ENCODE data around the gene STRN4.

STRN4 gene

GRCh38 chr19:46692918-46693722 is 53.1 kb downstream of the STRN4 start:
- no peaks in the 10 kb centered on the region for H3K9me3 ChIP-seq (ENCODE audit: insufficient read depth, low read depth, low read length)
- H3K36me3 ChIP-seq (ENCODE audit: insufficient read depth, low read depth, low read length) = peaks cover 83% of the 10 kb centered on the region
- H3K4me1 ChIP-seq (ENCODE audit: insufficient read depth, low read length) = peaks cover 5% of the 10 kb centered on the region; the same call in 1 of the 2 replicates
- no peak overlapping the region for H3K9ac ChIP-seq (ENCODE audit: low read depth, low read length)
- H3K27me3 ChIP-seq (ENCODE audit: insufficient read depth, low read length) = no peaks in the 10 kb centered on the region
- no peak overlapping the region for H3K4me3 ChIP-seq (ENCODE audit: low read length)
- H3K27ac ChIP-seq (ENCODE audit: low read length) = no peak overlapping the region

GRCh38 chr19:46691948-46692347 is 54.3 kb downstream of the STRN4 start:
- Histone ChIP-seq H3K9me3 (ENCODE audit: insufficient read depth, low read depth, low read length) (no peaks in the 10 kb centered on the region), H3K9ac (ENCODE audit: low read depth, low read length) (no peak overlapping the region), H3K36me3 (ENCODE audit: insufficient read depth, low read depth, low read length) (peaks cover 93% of the 10 kb centered on the region), H3K27me3 (ENCODE audit: insufficient read depth, low read length) (no peaks in the 10 kb centered on the region), H3K27ac (ENCODE audit: low read length) (no peak overlapping the region), H3K4me1 (ENCODE audit: insufficient read depth, low read length) (peaks cover 4% of the 10 kb centered on the region; the same call in 1 of the 2 replicates), H3K4me3 (ENCODE audit: low read length) (no peak overlapping the region)

GRCh38 chr19:46691104-46691503 is 55.1 kb downstream of the STRN4 start:
- Histone ChIP-seq H3K4me1 (ENCODE audit: insufficient read depth, low read length) (no peaks in the 10 kb centered on the region), H3K4me3 (ENCODE audit: low read length) (no peak overlapping the region), H3K36me3 (ENCODE audit: insufficient read depth, low read depth, low read length) (peaks cover 90% of the 10 kb centered on the region), H3K27ac (ENCODE audit: low read length) (no peak overlapping the region), H3K9ac (ENCODE audit: low read depth, low read length) (no peak overlapping the region), H3K9me3 (ENCODE audit: insufficient read depth, low read depth, low read length) (no peaks in the 10 kb centered on the region), H3K27me3 (ENCODE audit: insufficient read depth, low read length) (no peaks in the 10 kb centered on the region)

GRCh38 chr19:46689358-46689757 is 56.9 kb downstream of the STRN4 start:
- H3K9me3 ChIP-seq (ENCODE audit: insufficient read depth, low read depth, low read length) = no peaks in the 10 kb centered on the region
- H3K4me1 ChIP-seq (ENCODE audit: insufficient read depth, low read length) = no peaks in the 10 kb centered on the region
- H3K27me3 ChIP-seq (ENCODE audit: insufficient read depth, low read length) = no peaks in the 10 kb centered on the region
- no peak overlapping the region for H3K9ac ChIP-seq (ENCODE audit: low read depth, low read length)
- no peak overlapping the region for H3K27ac ChIP-seq (ENCODE audit: low read length)
- peaks cover 88% of the 10 kb centered on the region for H3K36me3 ChIP-seq (ENCODE audit: insufficient read depth, low read depth, low read length)
- no peak overlapping the region for H3K4me3 ChIP-seq (ENCODE audit: low read length)

GRCh38 chr19:46687438-46688145 is 58.7 kb downstream of the STRN4 start:
- H3K4me3 ChIP-seq (ENCODE audit: low read length) = no peak overlapping the region
- no peak overlapping the region for H3K27ac ChIP-seq (ENCODE audit: low read length)
- peaks cover 86% of the 10 kb centered on the region for H3K36me3 ChIP-seq (ENCODE audit: insufficient read depth, low read depth, low read length)
- H3K9me3 ChIP-seq (ENCODE audit: insufficient read depth, low read depth, low read length) = no peaks in the 10 kb centered on the region
- H3K9ac ChIP-seq (ENCODE audit: low read depth, low read length) = no peak overlapping the region
- no peaks in the 10 kb centered on the region for H3K27me3 ChIP-seq (ENCODE audit: insufficient read depth, low read length)
- H3K4me1 ChIP-seq (ENCODE audit: insufficient read depth, low read length) = no peaks in the 10 kb centered on the region

GRCh38 chr19:46685189-46685588 is 61.1 kb downstream of the STRN4 start:
- H3K27me3 ChIP-seq (ENCODE audit: insufficient read depth, low read length) = no peaks in the 10 kb centered on the region
- no peak overlapping the region for H3K4me3 ChIP-seq (ENCODE audit: low read length)
- peaks cover 78% of the 10 kb centered on the region for H3K36me3 ChIP-seq (ENCODE audit: insufficient read depth, low read depth, low read length)
- no peak overlapping the region for H3K27ac ChIP-seq (ENCODE audit: low read length)
- H3K4me1 ChIP-seq (ENCODE audit: insufficient read depth, low read length) = no peaks in the 10 kb centered on the region
- no peaks in the 10 kb centered on the region for H3K9me3 ChIP-seq (ENCODE audit: insufficient read depth, low read depth, low read length)
- no peak overlapping the region for H3K9ac ChIP-seq (ENCODE audit: low read depth, low read length)

GRCh38 chr19:46678110-46678732 is 68.0 kb downstream of the STRN4 start:
- peaks cover 70% of the 10 kb centered on the region for H3K36me3 ChIP-seq (ENCODE audit: insufficient read depth, low read depth, low read length)
- no peak overlapping the region for H3K4me3 ChIP-seq (ENCODE audit: low read length)
- no peaks in the 10 kb centered on the region for H3K9me3 ChIP-seq (ENCODE audit: insufficient read depth, low read depth, low read length)
- no peak overlapping the region for H3K9ac ChIP-seq (ENCODE audit: low read depth, low read length)
- no peaks in the 10 kb centered on the region for H3K27me3 ChIP-seq (ENCODE audit: insufficient read depth, low read length)
- H3K27ac ChIP-seq (ENCODE audit: low read length) = no peak overlapping the region
- no peaks in the 10 kb centered on the region for H3K4me1 ChIP-seq (ENCODE audit: insufficient read depth, low read length)

GRCh38 chr19:46674416-46675178 is 71.7 kb downstream of the STRN4 start:
- H3K9me3 ChIP-seq (ENCODE audit: insufficient read depth, low read depth, low read length) = no peaks in the 10 kb centered on the region
- H3K27me3 ChIP-seq (ENCODE audit: insufficient read depth, low read length) = no peaks in the 10 kb centered on the region
- peaks cover 50% of the 10 kb centered on the region for H3K36me3 ChIP-seq (ENCODE audit: insufficient read depth, low read depth, low read length)
- no peak overlapping the region for H3K27ac ChIP-seq (ENCODE audit: low read length)
- H3K9ac ChIP-seq (ENCODE audit: low read depth, low read length) = no peak overlapping the region
- H3K4me1 ChIP-seq (ENCODE audit: insufficient read depth, low read length) = no peaks in the 10 kb centered on the region
- no peak overlapping the region for H3K4me3 ChIP-seq (ENCODE audit: low read length)

GRCh38 chr19:46670813-46671212 is 75.4 kb downstream of the STRN4 start:
- Histone ChIP-seq H3K9ac (ENCODE audit: low read depth, low read length) (no peak overlapping the region), H3K9me3 (ENCODE audit: insufficient read depth, low read depth, low read length) (no peaks in the 10 kb centered on the region), H3K27ac (ENCODE audit: low read length) (no peak overlapping the region)

More at GRCh38 chr19:46670813-46671212, 75.4 kb downstream of the STRN4 start:
- Histone ChIP-seq H3K27me3 (ENCODE audit: insufficient read depth, low read length) (no peaks in the 10 kb centered on the region), H3K4me1 (ENCODE audit: insufficient read depth, low read length) (no peaks in the 10 kb centered on the region), H3K4me3 (ENCODE audit: low read length) (no peak overlapping the region), H3K36me3 (ENCODE audit: insufficient read depth, low read depth, low read length) (peaks cover 23% of the 10 kb centered on the region)

Measured in iPS-20b (cell line).